HK-2 (cell line): ENCODE measurements around the gene STK38.
A peak's percentile ranks its signal among the peaks of the same experiment; 100 is the strongest.
"Not testable (repeated sequence)": the region's sequence is repeated elsewhere in the genome, so short reads cannot be mapped to it uniquely, and the experiment has no call there.

Experiments
- DNase-seq: peaks from one replicate; pipeline ENCODE4 v3.0.0-alpha.2; 2018; ENCODE audit not compliant: unreplicated experiment

STK38 gene

GRCh38 chr6:36546920-36547645 lies at the start of gene STK38:
Gene STK38, minus strand, starts transcription at chr6:36547479. Its CDS starts 7,277 bp downstream, at chr6:36540202.
- peak; percentile 94 for DNase-seq

GRCh38 chr6:36596356-36596755 lies 49.1 kb upstream of the STK38 start:
- DNase-seq = no peak

GRCh38 chr6:36594816-36595643 lies 47.8 kb upstream of the STK38 start:
- no peak for DNase-seq

GRCh38 chr6:36594029-36594815 lies 46.9 kb upstream of the STK38 start, which contains the start of gene SRSF3:
Gene SRSF3, plus strand, starts transcription at chr6:36594362. Its CDS starts 2,401 bp downstream, at chr6:36596763.
- DNase-seq = peak; percentile 98

- DNase-seq = peak; percentile 62
Measured at GRCh38 chr6:36593569-36594028, 46.3 kb upstream of the STK38 start.

GRCh38 chr6:36592221-36592655 lies 45.0 kb upstream of the STK38 start:
- no peak for DNase-seq

GRCh38 chr6:36590237-36590636 lies 43.0 kb upstream of the STK38 start:
- DNase-seq = peak; percentile 55

- DNase-seq = not testable (repeated sequence)
Measured at GRCh38 chr6:36589025-36589400, 41.7 kb upstream of the STK38 start.

- DNase-seq = no peak
Measured at GRCh38 chr6:36586606-36587005, 39.3 kb upstream of the STK38 start.

- no peak for DNase-seq
Measured at GRCh38 chr6:36581716-36582115, 34.4 kb upstream of the STK38 start.

- DNase-seq = no peak
Measured at GRCh38 chr6:36580184-36580526, 32.9 kb upstream of the STK38 start.

- no peak for DNase-seq
Measured at GRCh38 chr6:36578431-36578830, 31.2 kb upstream of the STK38 start.

- no peak for DNase-seq
Measured at GRCh38 chr6:36578030-36578429, 30.8 kb upstream of the STK38 start.

GRCh38 chr6:36577301-36577700 lies 30.0 kb upstream of the STK38 start:
- peak; percentile 71 for DNase-seq

GRCh38 chr6:36576578-36576977 lies 29.3 kb upstream of the STK38 start:
- DNase-seq = no peak

- no peak for DNase-seq
Measured at GRCh38 chr6:36574679-36575078, 27.4 kb upstream of the STK38 start.

- not testable (repeated sequence) for DNase-seq
Measured at GRCh38 chr6:36572353-36573311, 25.4 kb upstream of the STK38 start.

- DNase-seq = no peak
Measured at GRCh38 chr6:36571122-36572043, 24.1 kb upstream of the STK38 start.

GRCh38 chr6:36570264-36570663 lies 23.0 kb upstream of the STK38 start:
- no peak for DNase-seq

GRCh38 chr6:36566418-36566905 lies 19.2 kb upstream of the STK38 start:
- DNase-seq = no peak
